GM12878 (cell line): ENCODE results near the gene STK39. TPM values are rescaled to one million over a fixed set of nuclear protein-coding genes. Genes with fewer than 3 reads are reported as not detected.

Experiments used
- ATAC-seq: fragments of 200-7000 bp; cut with Tn5 transposase; 3 replicates; pipeline ENCODE4 v1.9.1; 2020; ENCODE audit warnings: mild to moderate bottlenecking, moderate library complexity
- BruUV-seq: library from RNA; stranded (reverse); fragments of 400-500 nt; replicated peaks from 2 replicates; lab custom pipeline; 2021; lab: Mats Ljungman, UMichigan
- CTCF ChIA-PET: fragments of 300-600 bp; sonication (Branson Sonifier 250); formaldehyde crosslinking; extraction: SDS; loops from one replicate; lab custom pipeline; 2021; ENCODE audit warnings: inconsistent platforms; lab: Yijun Ruan, JAX
- POLR2A ChIA-PET: fragments of 350-600 bp; formaldehyde crosslinking; extraction: SDS; loops from one replicate; lab custom pipeline; 2021; ENCODE audit warnings: inconsistent platforms; lab: Charles Lee
- RAD21 ChIA-PET: fragments of 300-600 bp; sonication (Branson Sonifier 250); formaldehyde crosslinking; loops from one replicate; lab custom pipeline; 2023; ENCODE audit warnings: antibody characterized with exemption; ENCODE audit not compliant: unreplicated experiment; lab: Charles Lee
- SMC1A ChIA-PET: fragments of 300-600 bp; sonication (Branson Sonifier 250); formaldehyde crosslinking; loops from one replicate; lab custom pipeline; 2023; ENCODE audit not compliant: unreplicated experiment, uncharacterized antibody; lab: Charles Lee
- DNase-seq: peaks from one replicate; pipeline ENCODE4 v3.0.0-alpha.2; 2011; ENCODE audit warnings: low read depth, low spot score
- FAIRE-seq: peaks from 3 replicates; lab custom pipeline; 2011; peaks lifted over from hg19 to GRCh38; lab: Jason Lieb, UNC
- H2AFZ ChIP-seq: 2 replicates; pipeline ENCODE4 v1.6.0; 2011; ENCODE audit warnings: low read depth, low read length, control low read depth; ENCODE audit not compliant: control insufficient read depth
- H3K27ac ChIP-seq: 2 replicates; pipeline ENCODE4 v1.5.1; 2011; ENCODE audit warnings: control low read depth; ENCODE audit not compliant: control insufficient read depth, insufficient read depth
- H3K27me3 ChIP-seq, 2 experiments: replicated peaks in 1 of 2; 2 replicates each; pipeline versions ENCODE4 v1.6.0 to v1.6.1; 2011; ENCODE audit warnings: low read length in 1 of 2; ENCODE audit not compliant: control insufficient read depth in 2 of 2, insufficient read depth in 2 of 2
- H3K36me3 ChIP-seq, 2 experiments: 2 replicates each; pipeline ENCODE4 v1.5.1; 2011; ENCODE audit warnings: low read length in 1 of 2; ENCODE audit not compliant: control insufficient read depth in 2 of 2, insufficient read depth in 2 of 2
- H3K4me1 ChIP-seq: 2 replicates; pipeline ENCODE4 v1.6.1; 2011; ENCODE audit warnings: mild to moderate bottlenecking, low read length, moderate library complexity, mixed read lengths; ENCODE audit not compliant: control insufficient read depth, insufficient read depth
- H3K4me2 ChIP-seq: 2 replicates; pipeline ENCODE4 v1.6.0; 2011; ENCODE audit warnings: control low read depth; ENCODE audit not compliant: control insufficient read depth, insufficient read depth
- H3K4me3 ChIP-seq: fragments of 200-600 bp; sonication (generic); 2 replicates; pipeline ENCODE4 v1.5.1; 2016
- H3K79me2 ChIP-seq: 2 replicates; pipeline ENCODE4 v1.6.0; 2011; ENCODE audit warnings: low read length; ENCODE audit not compliant: control insufficient read depth, insufficient read depth
- H3K9ac ChIP-seq: 2 replicates; pipeline ENCODE4 v1.8.0; 2011; ENCODE audit warnings: low read length, control low read depth, mixed read lengths; ENCODE audit not compliant: control insufficient read depth, insufficient read depth
- H3K9me3 ChIP-seq: replicated peaks from 3 replicates; pipeline ENCODE4 v1.5.1; 2011; ENCODE audit warnings: mild to moderate bottlenecking, low read length; ENCODE audit not compliant: control insufficient read depth, insufficient read depth
- H4K20me1 ChIP-seq: 2 replicates; pipeline ENCODE4 v1.6.0; 2011; ENCODE audit not compliant: control insufficient read depth, insufficient read depth
- CHD4 ChIP-seq: fragments of 200-600 bp; sonication (generic); IDR thresholded peaks from 2 replicates; pipeline ENCODE4 v1.6.1; 2016; ENCODE audit warnings: mild to moderate bottlenecking
- DPF2 ChIP-seq: fragments of 450-650 bp; IDR thresholded peaks from 2 replicates; pipeline ENCODE4 v1.6.1; 2017; ENCODE audit warnings: mild to moderate bottlenecking
- FOXK2 ChIP-seq: fragments of 450-650 bp; IDR thresholded peaks from 2 replicates; pipeline ENCODE4 v1.6.1; 2017; ENCODE audit warnings: mild to moderate bottlenecking, moderate library complexity
- MEF2A ChIP-seq: IDR thresholded peaks from 2 replicates; pipeline ENCODE4 v1.6.1; 2011; ENCODE audit warnings: low read depth, mild to moderate bottlenecking, low read length, moderate library complexity; ENCODE audit not compliant: insufficient read depth
- MYB ChIP-seq: fragments of 150-350 bp; IDR thresholded peaks from 2 replicates; pipeline ENCODE4 v1.6.1; 2014; ENCODE audit warnings: mild to moderate bottlenecking, low read depth, low read length, borderline replicate concordance
- NFYA ChIP-seq: IDR thresholded peaks from 2 replicates; pipeline ENCODE4 v1.6.1; 2011; ENCODE audit warnings: low read depth, mild to moderate bottlenecking, low read length, improper control_type of control experiment, borderline replicate concordance
- PML ChIP-seq: IDR thresholded peaks from 2 replicates; pipeline ENCODE4 v1.6.1; 2012; ENCODE audit warnings: low read length, inconsistent platforms
- POLR2A ChIP-seq: IDR thresholded peaks from 2 replicates; pipeline ENCODE4 v1.6.1; 2011; ENCODE audit warnings: low read depth, mild to moderate bottlenecking, low read length
- POLR2AphosphoS2 ChIP-seq: IDR thresholded peaks from 2 replicates; pipeline ENCODE4 v1.6.1; 2011; ENCODE audit warnings: low read depth, mild to moderate bottlenecking, low read length, improper control_type of control experiment, moderate library complexity
- ZNF687 ChIP-seq: fragments of 450-650 bp; IDR thresholded peaks from 2 replicates; pipeline ENCODE4 v1.6.1; 2017; ENCODE audit warnings: mild to moderate bottlenecking, moderate library complexity
- WGBS: methylation state at CpG from one replicate; pipeline ENCODE4 v1.1.6; 2016; ENCODE audit warnings: low lambda C conversion rate; ENCODE audit not compliant: insufficient replicate concordance, insufficient coverage; ENCODE audit errors: missing lambda C conversion rate; 5-methylcytosine and 5-hydroxymethylcytosine counted together
- in situ Hi-C: fragments of 300-500 bp; cut with MboI; formaldehyde crosslinking; loops from 9 replicates; pipeline ENCODE4 v1.14.3; 2018; ENCODE audit warnings: mixed read lengths
- intact Hi-C: fragments of 100-400 bp; cut with micrococcal nuclease; formaldehyde crosslinking; loops from one replicate; pipeline ENCODE4 v1.14.2; 2022; ENCODE audit not compliant: unreplicated experiment
- polyA plus RNA-seq, 11 experiments: library from polyadenylated mRNA; depleted of rRNA in 4 of 11; unstranded in 6 of 11; stranded (reverse) in 5 of 11; fragments of >200 nt; fragmentation: Nextera tagmentation in 4 of 11; fragmentation: Illumina TruSeq in 1 of 11; extraction: Ambion mirVana in 4 of 11; extraction: Trizol in 1 of 11; gene quantifications; 1 replicate in 1 of 11; 2 replicates in 10 of 11; pipeline versions ENCODE4 v1.2.1 to v1.2.3, GENCODE V29; 2011 to 2016; ENCODE audit warnings: inconsistent platforms in 2 of 11, missing spikeins in 2 of 11, low read depth in 1 of 11
- total RNA-seq, 4 experiments: library from RNA; depleted of rRNA in 3 of 4; stranded (reverse); fragments of >200 nt in 3 of 4; fragmentation: Illumina TruSeq in 1 of 4; extraction: Trizol in 1 of 4; gene quantifications; 2 replicates each; pipeline versions ENCODE4 v1.2.1 to v1.2.3, GENCODE V29; 2013 to 2021
- TF ChIP-seq, protein P1 (sequence below): fragments of 450-650 bp; formaldehyde crosslinking; IDR thresholded peaks from 2 replicates; pipeline ENCODE4 v1.4.0; 2022; ENCODE audit warnings: mild to moderate bottlenecking, moderate library complexity
- TF ChIP-seq, protein P2 (sequence below): IDR thresholded peaks from 2 replicates; pipeline ENCODE4 v1.6.1; 2012; ENCODE audit warnings: mild to moderate bottlenecking, low read depth, low read length

Gene STK39
- total and polyA plus RNA-seq, 10 of the 15 experiments (the other 5 are each of a cell fraction or from before 2014, with no cell fraction given): 0.03 to 0.21 (median 0.07) TPM; not detected in 5

DNA sequence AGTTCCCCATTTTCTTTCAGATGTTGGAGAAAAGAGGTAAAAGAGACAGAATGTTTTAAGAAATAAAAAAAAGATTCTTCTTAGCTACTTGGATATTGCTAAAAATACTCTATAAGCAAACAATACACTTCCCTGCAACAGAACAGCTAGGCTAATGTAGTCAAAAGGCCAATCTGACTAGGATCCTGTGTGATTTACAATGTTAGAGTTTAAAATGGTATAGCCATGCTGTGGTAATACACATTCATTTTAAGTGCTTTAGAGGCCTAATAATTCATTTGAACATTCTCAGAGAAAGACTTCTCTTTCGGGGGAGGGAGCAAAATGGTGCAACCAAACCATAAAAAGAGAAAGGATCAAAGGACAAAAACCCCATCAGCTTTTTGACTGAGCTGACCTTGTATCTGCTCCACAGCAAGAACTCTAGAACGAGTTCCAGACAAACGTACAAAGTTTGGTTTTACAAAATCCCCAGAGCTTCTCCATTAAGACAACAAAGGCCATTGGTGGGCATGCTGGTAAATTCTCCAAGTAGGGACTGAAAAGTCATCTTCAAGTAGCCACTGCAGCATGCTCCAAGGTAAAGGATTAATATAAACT lies 200.2 kb downstream of the STK39 start:
- DNase-seq (no peak), FAIRE-seq (no peak), ATAC-seq (no peak)
- Histone ChIP-seq H2AFZ (no peak overlapping the region), H3K9ac (no peak overlapping the region), H3K79me2 (no peaks in the 10 kb centered on the region), H3K36me3 (no peaks in the 10 kb centered on the region), H3K27ac (no peak overlapping the region), H3K4me1 (no peaks in the 10 kb centered on the region), H3K4me3 (no peak overlapping the region), H3K4me2 (no peak overlapping the region), H4K20me1 (no peaks in the 10 kb centered on the region), H3K27me3 (no peaks in the 10 kb centered on the region), H3K9me3 (no peaks in the 10 kb centered on the region)
- in situ Hi-C loops: no loop called here
- ChIA-PET CTCF (interaction anchor here (1.3 kb wide), 1 partner anchor 72 kb away, joined by 5 read pairs; no protein-coding TSS in a partner anchor), SMC1A (no interaction called here), RAD21 (no interaction called here), POLR2A (no interaction called here)
- no TSS peak for BruUV-seq
- intact Hi-C loops: no loop called here
- 8% methylated on average over 3 of the region's 3 CpGs for WGBS
- TF ChIP-seq, protein P1, sequence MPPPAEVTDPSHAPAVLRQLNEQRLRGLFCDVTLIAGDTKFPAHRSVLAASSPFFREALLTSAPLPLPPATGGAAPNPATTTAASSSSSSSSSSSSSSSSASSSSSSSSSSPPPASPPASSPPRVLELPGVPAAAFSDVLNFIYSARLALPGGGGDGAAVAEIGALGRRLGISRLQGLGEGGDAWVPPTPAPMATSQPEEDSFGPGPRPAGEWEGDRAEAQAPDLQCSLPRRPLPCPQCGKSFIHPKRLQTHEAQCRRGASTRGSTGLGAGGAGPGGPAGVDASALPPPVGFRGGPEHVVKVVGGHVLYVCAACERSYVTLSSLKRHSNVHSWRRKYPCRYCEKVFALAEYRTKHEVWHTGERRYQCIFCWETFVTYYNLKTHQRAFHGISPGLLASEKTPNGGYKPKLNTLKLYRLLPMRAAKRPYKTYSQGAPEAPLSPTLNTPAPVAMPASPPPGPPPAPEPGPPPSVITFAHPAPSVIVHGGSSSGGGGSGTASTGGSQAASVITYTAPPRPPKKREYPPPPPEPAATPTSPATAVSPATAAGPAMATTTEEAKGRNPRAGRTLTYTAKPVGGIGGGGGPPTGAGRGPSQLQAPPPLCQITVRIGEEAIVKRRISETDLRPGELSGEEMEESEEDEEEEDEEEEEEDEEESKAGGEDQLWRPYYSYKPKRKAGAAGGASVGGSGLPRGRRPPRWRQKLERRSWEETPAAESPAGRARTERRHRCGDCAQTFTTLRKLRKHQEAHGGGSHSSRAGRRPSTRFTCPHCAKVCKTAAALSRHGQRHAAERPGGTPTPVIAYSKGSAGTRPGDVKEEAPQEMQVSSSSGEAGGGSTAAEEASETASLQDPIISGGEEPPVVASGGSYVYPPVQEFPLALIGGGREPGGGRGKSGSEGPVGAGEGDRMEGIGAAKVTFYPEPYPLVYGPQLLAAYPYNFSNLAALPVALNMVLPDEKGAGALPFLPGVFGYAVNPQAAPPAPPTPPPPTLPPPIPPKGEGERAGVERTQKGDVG: no peak
- no peak for TF ChIP-seq FOXK2
- no peak for TF ChIP-seq MYB
- TF ChIP-seq ZNF687: no peak
- no peak for TF ChIP-seq POLR2A
- TF ChIP-seq PML: no peak
- no peak for TF ChIP-seq DPF2
- no peak for TF ChIP-seq CHD4
- TF ChIP-seq NFYA: no peak
- TF ChIP-seq, protein P2, sequence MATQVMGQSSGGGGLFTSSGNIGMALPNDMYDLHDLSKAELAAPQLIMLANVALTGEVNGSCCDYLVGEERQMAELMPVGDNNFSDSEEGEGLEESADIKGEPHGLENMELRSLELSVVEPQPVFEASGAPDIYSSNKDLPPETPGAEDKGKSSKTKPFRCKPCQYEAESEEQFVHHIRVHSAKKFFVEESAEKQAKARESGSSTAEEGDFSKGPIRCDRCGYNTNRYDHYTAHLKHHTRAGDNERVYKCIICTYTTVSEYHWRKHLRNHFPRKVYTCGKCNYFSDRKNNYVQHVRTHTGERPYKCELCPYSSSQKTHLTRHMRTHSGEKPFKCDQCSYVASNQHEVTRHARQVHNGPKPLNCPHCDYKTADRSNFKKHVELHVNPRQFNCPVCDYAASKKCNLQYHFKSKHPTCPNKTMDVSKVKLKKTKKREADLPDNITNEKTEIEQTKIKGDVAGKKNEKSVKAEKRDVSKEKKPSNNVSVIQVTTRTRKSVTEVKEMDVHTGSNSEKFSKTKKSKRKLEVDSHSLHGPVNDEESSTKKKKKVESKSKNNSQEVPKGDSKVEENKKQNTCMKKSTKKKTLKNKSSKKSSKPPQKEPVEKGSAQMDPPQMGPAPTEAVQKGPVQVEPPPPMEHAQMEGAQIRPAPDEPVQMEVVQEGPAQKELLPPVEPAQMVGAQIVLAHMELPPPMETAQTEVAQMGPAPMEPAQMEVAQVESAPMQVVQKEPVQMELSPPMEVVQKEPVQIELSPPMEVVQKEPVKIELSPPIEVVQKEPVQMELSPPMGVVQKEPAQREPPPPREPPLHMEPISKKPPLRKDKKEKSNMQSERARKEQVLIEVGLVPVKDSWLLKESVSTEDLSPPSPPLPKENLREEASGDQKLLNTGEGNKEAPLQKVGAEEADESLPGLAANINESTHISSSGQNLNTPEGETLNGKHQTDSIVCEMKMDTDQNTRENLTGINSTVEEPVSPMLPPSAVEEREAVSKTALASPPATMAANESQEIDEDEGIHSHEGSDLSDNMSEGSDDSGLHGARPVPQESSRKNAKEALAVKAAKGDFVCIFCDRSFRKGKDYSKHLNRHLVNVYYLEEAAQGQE: no peak
- TF ChIP-seq POLR2AphosphoS2: no peak
- no peak for TF ChIP-seq MEF2A
